Measurements from ENCODE around the gene FAM110A.

The FAM110A gene

DNA sequence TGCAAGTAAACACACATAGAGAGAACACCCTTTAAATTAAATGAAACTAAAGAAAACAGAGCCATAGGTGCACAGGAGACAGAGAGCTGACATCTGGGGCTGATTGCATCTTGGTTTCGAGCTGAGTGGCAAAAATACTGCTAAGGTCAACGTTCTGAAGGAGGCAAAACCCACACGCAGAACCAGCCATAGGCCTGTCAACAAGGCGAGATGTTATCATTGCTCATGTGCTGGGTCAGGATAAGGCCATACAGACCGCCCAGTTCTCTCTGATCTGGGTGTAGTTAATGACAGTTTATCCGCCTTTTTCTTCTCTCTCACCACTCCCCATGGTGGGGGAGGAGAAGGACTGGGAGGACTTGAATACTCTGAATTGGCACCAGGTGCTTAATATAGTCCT is 4.5 kb upstream of the FAM110A start:
- Histone ChIP-seq H3K9ac (ENCODE audit: low read depth, low read length, poor library complexity, severe bottlenecking) (peak overlapping the region; percentile 12), H3K36me3 (ENCODE audit: insufficient read depth, low read length) (no peaks in the 10 kb centered on the region), H2AFZ (ENCODE audit: low read length) (no peak overlapping the region), H3K9me2 (replicated peaks; ENCODE audit: low read depth, low read length) (no peaks in the 10 kb centered on the region), H3K4me3 (ENCODE audit: low read length, poor library complexity, severe bottlenecking) (no peak overlapping the region), H3K4me1 (ENCODE audit: insufficient read depth, low read length, poor library complexity, severe bottlenecking) (peaks cover 19% of the 10 kb centered on the region), H3K9me3 (ENCODE audit: insufficient read depth, low read depth, low read length) (no peaks in the 10 kb centered on the region), H3F3A (ENCODE audit: low read depth) (no peaks in the 10 kb centered on the region), H3K79me2 (ENCODE audit: insufficient read depth, low read length) (peaks cover 2% of the 10 kb centered on the region; the same call in 1 of the 2 replicates), H4K20me1 (ENCODE audit: insufficient read depth, low read length, poor library complexity, severe bottlenecking) (no peaks in the 10 kb centered on the region), H3K27me3 (ENCODE audit: insufficient read depth, low read length, poor library complexity, severe bottlenecking) (no peaks in the 10 kb centered on the region), H3K4me2 (ENCODE audit: low read depth, low read length, poor library complexity, severe bottlenecking) (peak overlapping the region; percentile 9)
- no peak for TF ChIP-seq EZH2phosphoT487 (IDR thresholded peaks at IDR 0.05; ENCODE audit: borderline replicate concordance)
- TF ChIP-seq, protein P1, sequence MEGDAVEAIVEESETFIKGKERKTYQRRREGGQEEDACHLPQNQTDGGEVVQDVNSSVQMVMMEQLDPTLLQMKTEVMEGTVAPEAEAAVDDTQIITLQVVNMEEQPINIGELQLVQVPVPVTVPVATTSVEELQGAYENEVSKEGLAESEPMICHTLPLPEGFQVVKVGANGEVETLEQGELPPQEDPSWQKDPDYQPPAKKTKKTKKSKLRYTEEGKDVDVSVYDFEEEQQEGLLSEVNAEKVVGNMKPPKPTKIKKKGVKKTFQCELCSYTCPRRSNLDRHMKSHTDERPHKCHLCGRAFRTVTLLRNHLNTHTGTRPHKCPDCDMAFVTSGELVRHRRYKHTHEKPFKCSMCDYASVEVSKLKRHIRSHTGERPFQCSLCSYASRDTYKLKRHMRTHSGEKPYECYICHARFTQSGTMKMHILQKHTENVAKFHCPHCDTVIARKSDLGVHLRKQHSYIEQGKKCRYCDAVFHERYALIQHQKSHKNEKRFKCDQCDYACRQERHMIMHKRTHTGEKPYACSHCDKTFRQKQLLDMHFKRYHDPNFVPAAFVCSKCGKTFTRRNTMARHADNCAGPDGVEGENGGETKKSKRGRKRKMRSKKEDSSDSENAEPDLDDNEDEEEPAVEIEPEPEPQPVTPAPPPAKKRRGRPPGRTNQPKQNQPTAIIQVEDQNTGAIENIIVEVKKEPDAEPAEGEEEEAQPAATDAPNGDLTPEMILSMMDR (conservative IDR thresholded peaks at IDR 0.05; ENCODE audit: low read length) = no peak

DNA sequence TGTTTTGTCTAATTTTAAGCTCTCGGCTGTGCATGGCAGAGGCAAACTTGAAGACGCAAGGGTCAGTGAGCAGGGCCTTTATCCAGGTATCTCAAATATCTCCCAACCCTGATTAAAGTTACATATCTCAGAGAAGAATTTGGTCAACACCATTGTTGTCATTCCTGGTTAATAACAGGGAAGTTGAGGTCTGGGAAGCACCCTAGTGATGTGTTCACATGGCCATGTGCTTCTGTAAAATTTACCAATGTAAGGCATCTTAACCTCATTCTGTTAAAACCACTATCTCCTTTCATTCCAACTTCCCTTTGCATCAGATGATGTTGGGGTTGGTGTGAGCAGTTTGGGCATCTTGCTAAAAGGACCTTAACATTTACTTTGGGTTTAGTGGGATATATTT is 4.0 kb upstream of the FAM110A start:
- Histone ChIP-seq H3K4me1 (ENCODE audit: insufficient read depth, low read length, poor library complexity, severe bottlenecking) (peaks cover 24% of the 10 kb centered on the region), H3K4me2 (ENCODE audit: low read depth, low read length, poor library complexity, severe bottlenecking) (peak overlapping the region; percentile 9), H3K27me3 (ENCODE audit: insufficient read depth, low read length, poor library complexity, severe bottlenecking) (no peaks in the 10 kb centered on the region), H2AFZ (ENCODE audit: low read length) (no peak overlapping the region), H3K36me3 (ENCODE audit: insufficient read depth, low read length) (no peaks in the 10 kb centered on the region), H4K20me1 (ENCODE audit: insufficient read depth, low read length, poor library complexity, severe bottlenecking) (no peaks in the 10 kb centered on the region), H3F3A (ENCODE audit: low read depth) (no peaks in the 10 kb centered on the region), H3K4me3 (ENCODE audit: low read length, poor library complexity, severe bottlenecking) (no peak overlapping the region), H3K9me3 (ENCODE audit: insufficient read depth, low read depth, low read length) (no peaks in the 10 kb centered on the region), H3K79me2 (ENCODE audit: insufficient read depth, low read length) (peaks cover 8% of the 10 kb centered on the region), H3K9me2 (replicated peaks; ENCODE audit: low read depth, low read length) (no peaks in the 10 kb centered on the region), H3K9ac (ENCODE audit: low read depth, low read length, poor library complexity, severe bottlenecking) (peak overlapping the region; percentile 12)
- no peak for TF ChIP-seq EZH2phosphoT487 (IDR thresholded peaks at IDR 0.05; ENCODE audit: borderline replicate concordance)
- TF ChIP-seq, protein P1 (conservative IDR thresholded peaks at IDR 0.05; ENCODE audit: low read length) = no peak

DNA sequence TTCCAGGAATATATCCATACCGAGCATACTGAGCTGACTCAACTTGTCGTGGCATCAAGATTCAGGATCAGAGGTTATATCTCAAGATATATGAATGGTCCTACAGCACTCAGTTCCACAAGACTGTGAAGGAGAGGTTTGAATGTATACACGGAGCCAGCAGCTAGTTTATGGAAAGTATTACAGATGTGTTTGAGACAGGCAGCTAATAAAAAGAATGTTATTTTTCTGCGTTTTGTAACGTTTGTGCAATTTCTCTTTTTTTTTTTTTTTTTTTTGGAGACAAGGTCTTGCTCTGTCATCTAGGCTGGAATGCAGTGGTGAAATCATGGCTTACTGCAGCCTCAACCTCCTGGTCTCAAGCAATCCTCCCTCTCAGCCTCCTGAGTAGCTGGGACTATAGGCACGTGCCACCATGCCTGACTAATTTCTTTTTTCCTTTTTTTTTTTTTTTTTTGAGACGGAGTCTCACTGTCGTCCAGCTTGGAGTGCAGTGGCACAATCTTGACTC is 3.4 kb upstream of the FAM110A start:
- Histone ChIP-seq H3K4me1 (ENCODE audit: insufficient read depth, low read length, poor library complexity, severe bottlenecking) (peaks cover 28% of the 10 kb centered on the region), H3K27me3 (ENCODE audit: insufficient read depth, low read length, poor library complexity, severe bottlenecking) (no peaks in the 10 kb centered on the region), H3K9me2 (replicated peaks; ENCODE audit: low read depth, low read length) (no peaks in the 10 kb centered on the region), H3K36me3 (ENCODE audit: insufficient read depth, low read length) (no peaks in the 10 kb centered on the region), H3K9me3 (ENCODE audit: insufficient read depth, low read depth, low read length) (no peaks in the 10 kb centered on the region), H3K79me2 (ENCODE audit: insufficient read depth, low read length) (peaks cover 12% of the 10 kb centered on the region), H3K9ac (ENCODE audit: low read depth, low read length, poor library complexity, severe bottlenecking) (no peak overlapping the region), H2AFZ (ENCODE audit: low read length) (no peak overlapping the region), H3F3A (ENCODE audit: low read depth) (no peaks in the 10 kb centered on the region), H3K4me2 (ENCODE audit: low read depth, low read length, poor library complexity, severe bottlenecking) (no peak overlapping the region), H3K4me3 (ENCODE audit: low read length, poor library complexity, severe bottlenecking) (no peak overlapping the region), H4K20me1 (ENCODE audit: insufficient read depth, low read length, poor library complexity, severe bottlenecking) (no peaks in the 10 kb centered on the region)
- TF ChIP-seq, protein P1 (conservative IDR thresholded peaks at IDR 0.05; ENCODE audit: low read length) = no peak
- no peak for TF ChIP-seq EZH2phosphoT487 (IDR thresholded peaks at IDR 0.05; ENCODE audit: borderline replicate concordance)
